Measurements from ENCODE around the gene LUC7L3.

DNA sequence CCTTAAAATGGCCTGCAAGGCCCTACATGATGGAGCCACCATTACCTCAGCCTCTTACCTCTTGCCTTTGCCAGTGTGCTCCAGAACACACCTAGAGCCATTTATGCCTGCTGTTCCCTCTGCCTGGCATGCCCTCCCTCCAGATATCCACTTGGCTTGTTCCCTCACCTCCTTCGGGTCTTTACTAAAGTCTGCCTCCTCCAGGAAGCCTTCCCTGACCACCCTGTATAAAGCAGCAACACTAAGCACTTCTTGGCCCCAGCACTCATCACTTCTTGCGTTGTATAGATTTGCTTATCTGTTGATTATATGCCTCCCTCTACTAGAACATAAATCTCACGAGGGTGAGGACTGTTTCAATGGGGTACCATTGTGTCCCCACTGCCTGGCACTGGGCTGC lies 37.0 kb upstream of the LUC7L3 start:
- TF ChIP-seq CTCF (IDR thresholded peaks at IDR 0.05; ENCODE audit: low read depth, low read length) (no peak), POLR2A (IDR thresholded peaks at IDR 0.05; ENCODE audit: extremely low read depth, insufficient read length) (no peak)
- TF ChIP-seq, protein P1, sequence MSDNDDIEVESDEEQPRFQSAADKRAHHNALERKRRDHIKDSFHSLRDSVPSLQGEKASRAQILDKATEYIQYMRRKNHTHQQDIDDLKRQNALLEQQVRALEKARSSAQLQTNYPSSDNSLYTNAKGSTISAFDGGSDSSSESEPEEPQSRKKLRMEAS (IDR thresholded peaks at IDR 0.05; ENCODE audit: low read depth, low read length): no peak

Data from NB4 (cell line).